CD4-positive, alpha-beta T cell treated with Interleukin-17A for 1 hour (primary cell): ENCODE measurements around the gene KLF13.

ENCODE experiments used
- DNase-seq: peaks from one replicate; pipeline ENCODE4 v3.0.0-alpha.2; 2020

The KLF13 gene

DNA sequence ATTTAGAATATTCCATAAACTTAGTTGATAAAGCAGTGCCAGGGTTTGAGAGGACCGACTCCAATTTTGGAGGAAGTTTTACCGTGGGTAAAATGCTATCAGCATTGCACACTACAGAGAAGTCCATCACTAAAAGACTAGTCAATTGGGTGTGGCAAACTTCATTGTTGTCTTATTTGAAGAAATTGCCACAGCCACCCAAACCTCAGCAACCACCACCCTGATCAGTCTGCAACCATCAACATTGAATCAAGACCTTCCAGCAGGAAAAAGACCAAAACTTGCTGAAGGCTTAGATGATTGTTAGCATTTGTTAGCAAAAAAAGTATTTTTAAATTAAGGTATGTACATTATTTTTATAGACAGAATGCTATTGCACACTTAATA lies 60.5 kb downstream of the KLF13 start:
- peak; percentile 47 for DNase-seq

DNA sequence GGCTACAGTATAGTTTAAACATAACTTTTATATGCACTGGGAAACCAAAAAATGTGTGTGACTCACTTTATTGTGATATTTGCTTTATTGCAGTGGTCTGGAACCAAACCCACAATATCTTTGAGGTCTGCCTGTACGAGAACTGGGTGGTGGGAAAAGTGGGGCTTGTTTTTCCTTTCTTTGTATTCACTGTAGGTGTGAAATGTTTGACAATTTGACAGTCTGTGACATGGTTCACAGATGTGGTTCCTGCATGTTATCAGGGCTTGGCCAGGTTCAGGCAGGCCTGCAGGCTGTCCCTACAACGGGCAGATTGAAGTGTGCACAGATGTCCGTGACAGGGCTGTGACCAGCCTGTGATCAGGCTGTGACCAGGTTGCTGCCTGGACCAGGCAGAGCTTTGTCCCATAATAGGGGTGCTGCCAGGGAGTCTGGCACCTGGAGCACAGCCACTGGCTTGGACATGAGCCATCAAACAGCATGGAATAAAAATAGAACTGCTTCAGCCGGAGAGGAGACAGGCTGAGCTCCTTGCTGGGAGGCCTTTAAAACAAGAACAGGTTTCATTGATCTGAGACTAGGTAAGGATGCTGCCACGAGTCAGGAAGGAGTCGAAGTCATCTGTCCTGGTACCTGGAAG lies 61.0 kb downstream of the KLF13 start:
- peak; percentile 68 for DNase-seq

DNA sequence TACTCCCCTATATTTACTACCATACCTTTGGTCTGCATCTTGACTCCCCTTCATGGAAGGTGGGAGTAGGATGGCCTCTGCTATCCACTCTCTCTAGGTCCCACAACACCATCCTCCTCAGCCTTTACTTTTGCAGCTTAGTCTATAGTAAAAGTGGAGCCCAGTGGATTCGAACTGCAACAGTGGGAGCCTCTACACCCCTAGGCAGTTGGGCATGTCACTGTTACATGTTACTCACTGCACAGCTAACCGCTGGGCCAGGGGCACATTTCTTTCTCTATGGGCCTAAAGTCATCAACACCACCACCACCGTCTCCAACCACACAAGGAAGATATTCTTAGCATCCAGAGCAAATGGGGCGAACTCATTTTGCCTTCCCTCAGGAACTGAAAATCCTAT lies 62.9 kb downstream of the KLF13 start:
- DNase-seq, result no peak

DNA sequence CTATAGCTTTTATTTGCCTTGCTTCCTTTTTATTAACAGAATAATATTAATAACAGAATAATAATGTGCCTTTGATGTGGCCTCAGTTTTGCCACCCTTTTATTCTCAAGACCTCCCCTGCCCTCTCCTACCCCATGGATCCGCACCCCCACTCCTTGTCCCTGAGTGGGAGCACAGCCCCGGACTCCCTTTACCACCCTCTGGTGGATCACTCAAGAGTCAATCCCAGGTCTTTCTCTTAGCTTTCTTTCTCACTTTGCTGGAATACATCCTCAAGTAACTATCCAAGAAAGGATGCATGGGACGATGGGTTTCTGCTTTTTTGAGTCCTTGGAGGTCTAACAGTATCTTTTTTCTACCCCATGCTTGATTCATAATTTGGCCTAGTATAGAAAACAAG lies 63.4 kb downstream of the KLF13 start:
- no peak for DNase-seq

DNA sequence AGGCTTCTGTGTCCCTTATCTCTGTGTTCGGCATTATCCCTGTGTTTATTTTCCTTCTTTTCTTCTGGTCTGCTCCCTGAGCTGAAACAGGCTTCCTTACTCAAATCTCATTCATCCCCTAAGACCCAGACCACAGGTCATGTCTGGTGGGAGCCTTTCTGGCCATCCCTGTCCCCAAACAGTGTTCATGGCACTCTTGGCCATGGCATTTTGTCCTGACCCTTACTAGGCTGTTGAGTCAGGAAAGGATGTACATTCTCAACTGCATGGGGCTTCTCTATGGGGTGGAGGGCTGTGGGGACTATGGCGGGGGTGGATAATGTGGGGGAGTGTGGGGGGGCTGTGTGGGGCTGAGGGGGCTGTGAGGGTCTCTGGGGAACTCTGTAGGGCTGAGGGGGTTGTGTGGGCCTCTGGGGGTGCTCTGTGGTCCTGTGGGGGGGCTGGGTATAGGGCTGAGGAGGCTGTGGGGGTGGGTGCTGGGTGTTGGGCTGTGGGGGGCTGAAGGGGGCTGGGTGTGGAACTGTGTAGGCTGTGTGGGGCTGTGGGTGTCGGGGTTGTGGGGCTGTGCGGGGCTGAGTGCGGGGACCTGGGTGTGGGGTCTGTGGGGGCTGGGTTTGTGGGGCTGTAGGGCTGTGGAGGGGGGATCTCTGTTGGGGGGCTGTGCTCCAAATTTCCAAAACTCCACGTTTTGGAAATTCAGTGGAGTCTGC lies 64.3 kb downstream of the KLF13 start:
- no peak for DNase-seq

DNA sequence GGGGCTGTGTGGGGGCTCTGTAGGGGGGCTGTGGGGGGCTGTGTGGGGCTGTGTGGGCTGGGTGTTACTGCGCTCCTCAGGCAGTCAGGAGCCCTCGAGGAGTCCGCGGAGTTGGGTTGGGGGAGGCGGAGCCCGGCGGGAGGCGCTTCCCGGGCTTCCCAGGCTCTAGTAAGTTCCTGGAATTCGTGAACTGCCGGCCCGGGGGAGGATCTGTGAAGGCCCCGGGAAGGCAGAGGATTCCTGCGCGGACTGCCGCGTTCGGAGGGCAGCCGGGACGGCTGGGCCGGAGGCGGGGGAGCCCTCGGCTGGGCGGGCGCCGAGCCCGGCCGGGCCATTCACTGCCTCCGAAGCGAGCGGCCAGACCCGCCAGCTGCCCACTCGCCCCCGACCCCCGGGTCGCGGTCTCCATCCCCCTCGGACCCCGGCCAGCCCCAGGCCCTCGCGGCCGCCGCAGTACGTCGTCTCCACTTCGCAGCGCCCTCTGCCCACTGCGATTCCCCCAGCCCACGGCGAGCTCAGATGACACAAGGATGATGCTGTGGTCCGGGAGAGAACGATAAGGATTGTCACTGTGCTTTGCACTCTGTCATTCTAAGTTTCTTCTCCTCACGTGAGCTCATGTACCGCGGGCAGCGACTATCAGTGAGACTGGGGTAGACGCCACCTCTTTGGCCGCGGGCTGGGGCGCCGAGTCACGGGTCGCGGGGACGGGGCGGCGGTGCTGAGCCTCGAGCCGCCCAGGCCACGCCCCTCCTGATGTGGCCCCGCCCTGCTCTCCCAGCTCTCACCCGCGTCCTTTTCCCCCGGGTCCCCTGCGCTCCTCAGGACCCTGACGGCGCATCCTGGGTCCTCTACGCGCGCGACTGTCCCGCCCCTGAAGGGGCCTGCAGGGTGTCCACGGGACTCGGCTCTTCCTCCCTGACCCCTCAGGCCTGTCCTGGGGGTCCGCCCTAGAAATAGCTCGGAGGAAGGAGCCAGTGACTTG lies 65.3 kb downstream of the KLF13 start:
- DNase-seq, result peak; percentile 85

DNA sequence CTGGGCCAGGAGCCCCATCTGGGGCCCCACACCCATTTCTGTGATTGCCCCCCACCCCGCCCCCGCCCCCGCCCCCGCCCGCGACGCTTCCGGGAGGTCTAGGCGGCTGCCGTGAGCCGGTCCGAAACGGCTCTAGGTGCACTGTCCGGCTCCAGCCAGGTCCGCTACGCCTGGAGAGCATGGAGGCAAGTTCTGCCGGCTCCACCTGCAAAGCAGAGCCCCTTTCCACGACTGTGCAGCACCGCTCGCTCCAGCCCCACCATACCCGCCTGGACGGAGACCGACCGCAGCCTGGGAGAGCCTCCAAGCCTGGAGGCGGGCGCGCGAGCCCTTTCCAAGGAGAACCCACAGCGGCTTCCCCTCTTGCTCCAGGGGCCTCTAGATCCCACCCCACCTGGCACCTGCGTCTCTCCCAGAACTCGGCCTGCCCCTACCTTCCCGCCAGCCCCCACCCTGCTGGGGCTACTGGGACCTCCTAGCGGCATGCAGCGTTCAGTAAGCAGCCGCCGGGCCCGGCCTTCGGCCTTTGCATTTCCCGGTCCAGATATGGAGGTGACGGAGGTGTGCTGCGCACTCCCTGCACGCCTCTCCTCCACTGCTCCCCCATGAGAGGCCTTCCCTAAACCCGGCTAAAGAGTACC lies 66.2 kb downstream of the KLF13 start:
- no peak for DNase-seq

DNA sequence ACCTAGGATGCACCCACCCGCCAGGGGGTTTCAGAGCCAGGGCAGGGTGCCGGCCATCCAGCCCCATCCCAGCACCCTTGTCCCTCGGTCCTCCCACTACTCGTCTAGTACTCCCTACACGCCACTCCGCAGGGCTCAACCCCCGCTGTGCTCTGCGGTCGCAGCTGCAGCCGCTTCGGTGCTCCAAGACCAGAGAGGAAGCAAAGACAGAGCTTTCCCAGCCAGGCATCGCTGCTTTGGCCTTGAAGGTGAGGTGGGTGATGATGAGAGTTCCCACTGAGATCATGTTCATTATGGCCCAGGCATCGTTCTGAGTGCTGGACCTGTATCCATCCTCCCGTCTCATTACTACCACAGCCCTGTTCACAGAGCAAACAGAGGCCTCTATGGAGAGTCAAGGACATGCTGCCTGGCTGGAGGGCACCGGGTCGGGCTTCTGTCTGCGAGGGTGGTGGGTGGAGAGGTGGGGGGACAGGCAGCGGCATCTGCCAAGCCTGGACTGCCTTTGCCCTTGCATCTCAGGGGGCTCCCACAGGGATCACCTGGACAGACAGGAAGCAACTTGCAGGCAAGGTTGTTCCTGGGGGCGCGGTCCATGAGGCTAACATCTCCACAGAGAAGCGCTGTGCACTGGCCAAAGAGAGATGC lies 66.9 kb downstream of the KLF13 start:
- DNase-seq, result no peak

DNA sequence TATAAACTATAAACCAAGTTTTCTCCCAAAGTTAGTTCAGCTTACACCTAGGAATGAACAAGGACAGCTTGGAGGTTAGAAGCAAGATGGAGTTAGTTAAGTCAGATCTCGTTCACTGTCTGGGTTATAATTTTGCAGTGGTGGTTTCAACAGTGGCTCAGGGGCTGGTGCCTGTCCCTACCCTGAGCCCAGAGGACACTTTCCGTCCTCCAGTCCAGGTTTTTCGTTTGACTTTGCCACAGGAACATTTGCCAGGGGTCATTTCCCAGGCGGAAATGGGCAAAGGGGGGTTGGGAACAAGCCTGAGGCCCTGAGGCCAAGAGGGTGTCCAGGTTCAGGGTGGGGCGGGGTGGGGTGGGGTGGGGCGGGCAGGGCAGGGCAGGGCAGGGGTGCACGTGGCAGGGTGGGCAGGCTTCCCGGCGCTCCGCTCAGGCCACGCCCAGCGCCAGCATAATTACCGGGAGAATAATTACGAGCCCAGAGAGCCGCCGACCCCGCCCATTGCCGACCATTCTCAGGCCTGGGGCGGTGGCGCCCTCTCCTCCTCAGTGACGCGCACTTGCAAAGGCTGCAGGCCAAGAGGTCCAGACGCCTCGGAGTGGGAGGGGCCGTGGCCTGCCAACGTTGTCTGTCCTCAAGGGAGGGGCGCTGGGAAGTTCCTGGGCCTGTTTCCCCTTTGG lies 70.4 kb downstream of the KLF13 start:
- no peak for DNase-seq

DNA sequence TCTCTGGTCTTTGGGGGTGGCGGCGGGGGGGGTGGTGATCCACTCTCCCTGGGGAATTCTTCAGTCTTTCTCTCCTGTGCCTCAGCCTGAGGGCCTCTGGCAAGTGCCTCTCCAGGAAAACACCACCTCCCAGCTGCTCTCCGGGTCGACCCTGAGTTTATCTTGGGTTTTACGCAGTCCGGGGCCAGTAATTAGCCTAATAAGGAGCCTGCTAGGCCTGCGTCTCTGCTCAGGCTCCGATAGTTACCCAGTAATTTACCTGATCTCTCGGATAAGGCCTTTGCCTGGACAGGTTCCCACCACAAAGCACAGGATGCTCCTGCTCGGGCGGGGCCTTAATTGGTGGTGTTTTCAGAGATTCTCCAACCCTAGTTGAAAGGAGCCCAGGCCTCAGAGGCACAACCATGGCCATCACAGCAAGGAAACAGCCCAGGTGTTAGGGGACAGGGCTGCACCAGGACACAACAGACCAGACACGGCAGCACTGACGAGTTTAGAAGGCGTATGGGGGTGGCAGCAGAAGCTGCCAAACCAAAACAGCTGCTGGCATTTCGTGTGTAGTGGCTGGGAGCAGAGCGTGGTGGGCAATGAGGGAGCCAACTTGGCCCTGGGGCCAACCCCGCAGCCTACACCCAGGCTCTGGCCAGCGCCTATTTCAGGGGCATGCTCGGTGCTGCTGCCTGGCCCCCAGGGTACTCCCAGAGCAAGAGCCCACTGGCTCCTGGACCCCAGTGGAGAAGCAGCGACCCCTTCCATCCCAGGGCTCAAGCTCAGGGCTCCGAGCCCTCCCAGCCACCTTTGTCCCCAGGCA lies 71.4 kb downstream of the KLF13 start:
- no peak for DNase-seq

DNA sequence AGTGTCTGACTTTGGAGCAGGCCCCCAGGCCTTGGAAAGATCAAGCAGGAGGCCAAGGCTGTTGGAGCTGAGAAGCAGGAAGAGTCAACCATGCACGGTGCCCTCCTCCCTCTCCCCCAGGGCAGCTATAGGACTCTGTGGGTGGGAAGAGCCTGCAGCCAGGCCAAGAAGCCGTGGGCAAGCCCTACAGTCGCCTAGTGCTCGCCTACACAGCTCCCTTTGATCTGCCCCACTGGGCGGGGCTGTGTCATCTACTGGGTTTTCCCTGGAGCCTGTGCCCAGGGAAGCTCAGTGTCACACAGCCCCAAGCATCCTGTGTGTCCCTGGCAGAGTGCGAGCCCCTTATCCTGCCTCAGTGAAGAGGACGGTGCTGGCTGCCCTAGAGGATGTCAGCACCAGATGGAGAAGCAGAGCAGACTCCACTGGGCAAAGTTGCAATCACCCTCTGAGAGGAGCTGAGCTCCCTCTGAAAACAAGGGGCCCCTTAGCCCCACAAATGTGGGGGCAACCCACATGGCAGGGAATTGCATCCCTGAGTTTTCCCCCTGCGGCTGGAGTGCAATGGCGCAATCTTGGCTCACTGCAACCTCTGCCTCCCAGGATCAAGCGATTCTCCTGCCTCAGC lies 72.2 kb downstream of the KLF13 start:
- no peak for DNase-seq

DNA sequence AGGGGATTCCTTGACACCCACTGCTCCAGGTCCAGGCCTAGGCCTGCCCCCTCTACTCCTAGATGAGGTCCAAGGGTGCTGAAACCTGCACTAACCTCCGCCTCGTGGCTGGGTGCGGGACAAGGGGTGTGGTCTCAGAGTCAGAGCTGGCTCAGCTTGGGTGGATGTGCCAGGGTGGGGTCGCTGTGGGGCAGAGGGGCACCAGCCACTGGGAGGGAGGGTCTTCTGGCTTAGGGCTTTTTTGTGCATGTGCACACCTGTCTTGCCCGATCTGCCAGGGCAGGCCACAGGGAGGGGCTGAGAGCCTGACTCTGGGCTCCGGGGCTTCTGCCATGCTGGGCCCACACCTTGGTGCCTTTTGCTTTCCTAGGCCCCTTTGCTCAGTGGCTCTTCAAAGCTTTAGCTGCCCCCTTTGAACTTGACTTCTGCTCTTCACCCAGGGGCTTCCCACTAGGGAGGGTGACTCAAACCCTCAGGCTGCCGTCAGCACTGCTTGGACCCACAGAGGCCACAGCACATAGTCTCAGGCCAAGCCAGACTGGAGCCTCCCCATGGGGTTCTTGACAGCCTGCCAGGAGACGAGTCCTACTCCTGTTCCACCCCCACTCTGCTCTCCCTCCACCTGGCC lies 73.0 kb downstream of the KLF13 start:
- DNase-seq, result no peak

DNA sequence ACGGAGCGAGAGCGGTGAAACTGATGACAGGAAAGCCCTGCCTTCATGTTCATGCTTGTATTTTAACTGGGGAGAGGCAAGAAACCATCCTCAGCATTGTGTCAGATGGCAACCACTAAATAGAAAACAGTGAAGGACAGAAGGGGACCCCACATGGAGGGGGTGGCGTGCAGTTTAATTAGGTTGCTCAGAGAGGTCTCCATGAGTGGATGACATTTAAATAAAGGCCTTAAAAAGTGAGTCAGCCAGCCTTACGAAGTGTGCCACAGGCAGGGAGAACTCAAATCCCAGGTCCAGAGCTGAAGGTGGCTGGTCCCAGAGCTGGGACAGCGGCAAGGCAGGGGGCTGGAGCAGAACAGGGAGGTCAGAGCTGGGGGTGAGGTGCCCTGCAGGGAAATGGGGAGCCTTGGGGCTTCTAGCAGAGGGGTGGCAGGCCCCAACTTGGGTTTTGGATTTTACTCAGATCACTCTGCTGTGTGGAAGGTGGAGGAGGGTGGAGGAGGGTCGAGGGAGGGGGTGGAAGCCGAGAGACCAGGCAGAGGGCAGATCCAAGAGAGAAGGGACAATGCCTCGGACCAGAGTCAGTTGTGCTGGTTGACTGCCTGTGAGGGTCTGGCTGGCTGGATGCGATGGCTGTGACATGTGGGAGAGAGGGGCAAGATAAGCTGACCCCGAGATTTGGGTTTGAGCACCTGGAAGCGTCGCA lies 73.7 kb downstream of the KLF13 start:
- DNase-seq, result no peak

DNA sequence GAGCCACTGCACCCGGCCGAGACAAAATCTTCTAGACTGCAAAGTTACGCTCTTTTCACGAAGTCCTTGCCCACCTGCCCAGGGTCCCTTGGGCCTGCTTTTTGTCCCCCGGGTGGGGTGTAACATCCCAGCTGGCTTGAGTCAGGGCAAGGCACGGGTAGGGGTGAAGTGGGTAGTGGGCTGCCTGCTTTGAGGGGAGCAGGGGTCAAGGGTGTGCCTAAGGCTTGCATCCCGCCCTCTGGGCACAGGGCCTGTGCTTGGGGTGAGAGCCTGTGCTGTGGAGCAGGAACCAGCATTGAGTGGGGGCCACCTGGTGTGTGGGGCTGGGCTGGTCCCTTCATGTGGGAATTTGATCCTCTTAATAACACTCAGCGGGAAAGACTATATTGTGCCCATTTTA lies 74.6 kb downstream of the KLF13 start:
- DNase-seq, result no peak

DNA sequence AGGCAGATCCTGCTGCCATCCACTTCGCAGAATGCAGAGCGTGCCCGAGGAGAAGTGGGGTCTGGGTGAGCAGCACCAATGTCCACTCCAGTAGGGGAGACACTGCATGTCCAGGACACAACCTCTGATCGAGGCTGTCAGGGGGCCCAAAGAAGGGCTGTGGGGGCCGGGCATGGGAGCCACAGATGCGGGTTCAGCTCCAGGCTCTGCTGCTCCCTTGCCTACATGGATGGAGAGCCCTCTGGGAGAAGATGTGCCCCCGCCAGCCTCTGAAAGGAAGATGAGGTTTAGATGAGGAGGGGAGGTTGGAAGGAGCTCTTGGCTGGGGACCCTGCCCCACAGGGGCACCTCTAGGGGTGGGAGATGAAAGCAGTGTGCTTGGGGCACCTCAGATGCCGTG lies 75.4 kb downstream of the KLF13 start:
- no peak for DNase-seq

DNA sequence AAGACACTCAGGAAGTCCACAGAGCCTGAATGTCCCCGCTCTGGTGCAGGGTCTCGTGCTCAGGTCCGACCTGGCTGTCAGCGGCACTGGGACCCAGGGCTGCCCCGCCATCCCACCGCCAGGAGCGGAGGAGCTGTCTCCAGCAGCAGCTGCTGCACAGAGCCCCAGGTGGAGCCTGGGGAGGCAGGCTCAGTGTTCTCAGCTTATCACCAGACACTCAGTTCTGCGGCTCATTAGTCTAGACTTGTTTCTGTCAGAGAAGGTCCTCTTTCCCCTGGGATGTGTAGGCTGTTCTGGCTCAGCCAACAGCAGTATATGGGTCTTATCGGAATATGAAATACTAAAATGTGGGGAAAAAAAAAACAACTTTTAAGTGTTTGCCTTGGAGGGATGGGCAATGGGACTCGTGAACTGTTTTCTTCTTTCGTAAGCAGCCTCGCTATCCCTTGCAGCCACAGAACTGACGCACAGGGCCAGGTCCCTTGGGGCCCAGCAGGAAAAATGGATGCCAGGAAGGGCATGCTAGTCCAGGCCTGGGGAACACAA lies 75.9 kb downstream of the KLF13 start:
- no peak for DNase-seq

DNA sequence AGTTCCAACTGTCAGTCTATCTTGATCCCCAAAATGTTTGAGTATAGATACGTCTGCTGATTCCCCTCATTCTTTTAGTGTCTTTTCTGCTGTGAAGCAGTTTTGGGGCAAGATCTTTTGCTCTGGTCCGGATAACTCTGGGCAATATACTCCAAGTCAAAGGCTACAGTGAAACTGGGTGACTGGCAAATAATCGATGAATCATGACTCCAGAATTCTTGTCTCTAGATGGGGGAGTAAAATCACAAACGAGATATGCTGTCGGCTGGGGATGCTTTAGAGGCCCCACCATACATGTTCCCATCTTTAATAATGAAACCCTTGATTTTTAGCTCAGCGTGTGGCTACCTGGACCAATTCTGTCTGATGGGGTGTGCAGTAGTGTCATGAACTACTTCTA lies 76.5 kb downstream of the KLF13 start:
- DNase-seq, result no peak

DNA sequence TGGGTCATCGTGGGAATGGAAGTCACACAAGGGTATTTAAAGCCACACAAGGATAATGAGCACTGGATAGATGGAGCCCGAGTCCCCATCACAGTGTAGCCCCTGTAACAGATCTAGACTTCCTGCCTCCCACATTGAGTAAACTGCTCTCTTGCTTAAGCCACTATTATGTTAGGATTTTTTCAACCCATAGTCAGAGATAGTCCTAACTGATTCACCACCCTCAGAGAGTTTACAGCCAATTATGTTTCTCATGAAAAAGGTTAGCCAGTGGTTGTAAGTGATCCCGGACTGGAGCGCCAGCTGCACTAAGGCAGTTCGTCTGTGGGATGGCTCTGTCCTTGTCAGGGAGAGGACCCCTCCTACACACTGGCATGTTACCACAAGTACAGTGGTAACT lies 77.0 kb downstream of the KLF13 start:
- DNase-seq, result no peak

DNA sequence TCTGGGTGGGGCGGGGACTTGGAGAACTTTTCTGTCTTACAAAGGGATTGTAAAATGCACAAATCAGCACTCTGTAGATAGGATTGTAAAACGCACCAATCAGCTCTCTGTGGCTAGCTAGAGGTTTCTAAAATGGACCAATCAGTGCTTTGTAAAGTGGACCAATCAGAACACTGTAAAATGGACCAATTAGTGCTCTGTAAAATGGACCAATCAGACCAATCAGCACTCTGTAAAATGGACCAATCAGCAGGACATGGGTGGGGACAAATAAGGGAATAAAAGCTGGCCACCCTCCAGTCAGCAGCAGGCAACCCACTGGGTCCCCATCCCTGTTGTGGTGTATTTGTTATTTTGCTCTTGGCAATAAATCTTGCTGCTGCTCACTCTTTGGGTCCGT lies 77.7 kb downstream of the KLF13 start:
- DNase-seq, result no peak
